IPS-18c (cell line): ENCODE results near the gene CROCC2.

Experiments
- H3K4me3 ChIP-seq: 2 replicates; pipeline ENCODE4 v1.7.0; 2013; ENCODE audit warnings: low read depth, mild to moderate bottlenecking, low read length, moderate library complexity; ENCODE audit not compliant: insufficient read depth
- H3K9me3 ChIP-seq: one replicate; pipeline ENCODE4 v1.6.1; 2013; ENCODE audit warnings: mild to moderate bottlenecking, low read length, moderate library complexity; ENCODE audit not compliant: control insufficient read depth, insufficient read depth

Gene CROCC2

DNA sequence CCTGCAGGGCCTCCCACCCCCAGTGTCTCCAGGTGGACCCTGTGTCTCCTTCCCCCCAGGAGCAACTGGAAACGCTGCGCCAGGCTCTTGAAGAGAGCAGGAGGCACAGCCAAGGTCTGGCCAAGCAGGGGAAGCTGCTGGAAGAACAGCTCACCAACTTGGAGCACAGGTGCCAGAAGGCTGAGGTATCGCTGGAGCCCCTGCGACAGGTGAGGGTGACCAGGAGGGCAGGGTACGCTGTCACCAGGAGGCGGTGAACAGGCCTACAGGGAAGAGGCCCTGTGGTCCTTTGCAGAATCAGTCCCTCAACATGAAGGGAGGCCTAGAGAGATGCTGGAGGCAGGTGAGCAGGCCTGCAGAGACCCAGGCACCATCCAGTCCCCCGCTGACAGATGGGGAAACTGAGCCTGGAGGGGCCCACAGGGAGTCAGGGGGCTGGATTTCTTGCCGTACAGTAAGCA lies 76.7 kb downstream of the CROCC2 start:
- Histone ChIP-seq H3K9me3 (no peaks in the 10 kb centered on the region), H3K4me3 (no peak overlapping the region)

DNA sequence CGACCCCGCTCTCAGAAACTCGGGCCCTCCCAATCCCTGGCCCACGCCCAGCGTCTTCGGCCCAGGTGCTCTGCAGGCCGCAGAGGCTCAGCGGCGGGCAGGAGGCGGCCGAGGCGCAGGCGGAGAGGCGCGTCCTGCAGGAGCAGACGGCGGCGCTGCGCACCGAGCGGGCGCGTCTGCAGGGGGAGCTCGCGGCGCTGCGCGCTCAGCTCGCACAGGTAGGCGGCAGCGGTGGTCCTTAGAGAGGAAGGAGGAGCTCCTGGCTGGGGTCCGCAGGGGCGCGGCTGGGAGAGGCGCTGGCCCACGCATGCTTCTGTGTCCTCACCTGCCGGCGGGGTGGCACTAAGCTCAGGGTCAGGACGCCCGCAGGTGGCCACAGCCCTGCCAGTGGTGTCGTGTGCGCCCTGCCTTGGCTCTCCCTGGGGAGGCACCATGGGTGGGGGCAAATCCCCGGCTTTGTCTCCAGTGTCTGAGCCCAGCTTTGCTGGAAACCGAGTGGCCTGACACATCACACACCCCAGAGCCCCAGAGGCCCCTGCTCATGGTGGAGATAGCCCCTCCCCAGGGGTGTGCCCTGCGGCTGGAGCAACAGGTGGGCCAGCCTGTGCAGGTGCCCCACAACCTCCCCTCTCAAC lies 77.3 kb downstream of the CROCC2 start:
- Histone ChIP-seq H3K9me3 (no peaks in the 10 kb centered on the region), H3K4me3 (peak overlapping the region; percentile 9; the same call in 1 of the 2 replicates)

DNA sequence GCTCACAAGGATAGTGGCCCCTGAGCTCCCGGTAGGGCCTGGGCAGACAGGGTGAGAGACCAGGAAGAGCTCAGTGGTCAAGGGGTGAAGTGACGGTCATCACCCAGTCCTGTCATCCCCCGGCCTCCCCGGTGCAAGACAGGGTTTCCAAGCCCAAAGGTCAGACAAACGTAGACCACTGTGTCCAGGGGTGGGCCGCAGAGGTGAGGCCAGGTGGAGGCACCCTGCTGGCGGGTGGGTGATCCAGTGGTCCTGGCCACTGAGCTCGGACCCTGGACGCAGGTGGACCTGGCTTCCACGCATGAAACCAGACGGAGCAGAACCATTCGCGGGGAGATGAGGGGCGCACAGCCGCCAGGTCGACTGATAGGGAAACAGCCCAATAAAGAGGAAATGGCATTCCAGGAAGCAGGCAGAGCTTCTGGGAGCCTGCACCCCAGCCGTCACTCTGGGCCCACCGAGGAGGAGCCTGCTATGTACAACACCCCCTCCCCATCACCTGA lies 77.9 kb downstream of the CROCC2 start:
- H3K4me3 ChIP-seq: no peak overlapping the region
- no peaks in the 10 kb centered on the region for H3K9me3 ChIP-seq

DNA sequence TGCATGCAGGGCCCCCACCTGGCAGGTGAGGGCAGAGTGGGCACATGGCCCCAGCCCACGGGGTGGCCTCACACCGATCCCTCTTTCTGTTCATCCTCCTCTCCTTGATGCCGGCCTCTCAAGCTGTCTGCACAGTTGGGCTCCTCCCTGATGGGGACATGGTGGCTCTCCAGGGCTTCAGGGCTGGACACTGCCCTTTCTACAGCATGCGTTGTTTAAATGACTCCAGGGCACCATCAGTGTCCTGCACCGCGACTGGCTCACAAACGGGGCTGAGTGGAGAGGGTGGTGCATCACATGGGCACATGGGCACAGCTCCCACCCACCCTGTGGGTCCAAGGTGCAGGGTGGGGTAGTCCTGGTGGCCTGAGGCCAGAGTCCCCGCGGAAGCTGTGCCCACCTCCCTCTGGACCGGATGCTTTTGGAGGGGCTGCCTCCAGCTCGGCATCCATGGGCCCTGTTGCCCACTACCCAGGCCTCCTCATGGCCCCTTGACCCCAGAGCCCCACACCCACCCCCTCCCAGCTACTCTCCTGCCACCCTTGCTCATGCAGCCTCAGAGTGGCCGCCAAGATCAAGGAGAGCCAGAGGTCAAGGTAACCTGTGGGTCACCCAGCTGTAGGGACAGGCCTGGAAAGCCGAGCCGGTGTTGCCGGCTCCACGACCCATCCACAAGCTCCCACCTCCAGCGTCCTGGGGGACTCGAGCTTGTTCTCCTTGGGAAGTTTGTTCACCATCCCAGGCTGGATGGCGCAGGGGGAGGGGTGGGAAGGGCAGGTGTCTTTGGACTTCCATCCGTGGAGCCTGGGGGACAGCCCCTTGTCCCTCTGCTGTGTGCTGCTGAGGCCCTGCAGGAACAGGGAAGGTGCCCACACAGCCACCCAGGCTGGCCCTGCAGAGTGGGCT lies 80.0 kb downstream of the CROCC2 start:
- no peaks in the 10 kb centered on the region for H3K9me3 ChIP-seq
- no peak overlapping the region for H3K4me3 ChIP-seq

DNA sequence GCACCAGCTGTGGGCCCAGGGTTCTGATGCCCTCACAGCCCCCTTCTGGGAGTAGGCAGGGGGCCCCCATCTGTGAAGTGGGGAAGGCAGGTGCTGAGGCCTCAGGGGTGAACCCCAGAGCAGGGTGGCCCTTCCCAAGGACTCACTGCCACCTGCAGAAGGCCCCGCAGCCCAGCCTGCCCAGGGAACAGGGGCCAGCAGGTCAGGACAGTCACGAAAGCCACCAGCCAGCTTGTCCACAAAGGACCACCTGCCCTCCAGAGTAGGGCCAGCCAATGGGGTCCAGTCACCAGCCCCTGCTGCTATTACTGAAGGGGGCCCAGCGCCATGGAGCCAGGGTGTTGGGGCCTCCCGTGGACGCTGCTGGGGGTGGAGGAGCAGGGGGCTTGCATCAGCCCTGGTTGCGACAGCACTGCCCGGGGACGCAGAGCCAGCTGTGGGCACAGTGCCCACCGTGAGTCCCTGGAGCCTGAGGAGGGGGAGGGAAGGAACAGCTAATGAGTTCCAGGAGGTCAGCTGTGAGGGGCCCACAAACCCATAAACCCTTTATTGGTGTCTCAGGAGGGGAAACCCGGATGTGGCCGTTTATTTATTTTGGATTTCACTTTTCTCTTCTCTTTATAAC lies 80.8 kb downstream of the CROCC2 start:
- Histone ChIP-seq H3K9me3 (no peaks in the 10 kb centered on the region), H3K4me3 (no peak overlapping the region)

DNA sequence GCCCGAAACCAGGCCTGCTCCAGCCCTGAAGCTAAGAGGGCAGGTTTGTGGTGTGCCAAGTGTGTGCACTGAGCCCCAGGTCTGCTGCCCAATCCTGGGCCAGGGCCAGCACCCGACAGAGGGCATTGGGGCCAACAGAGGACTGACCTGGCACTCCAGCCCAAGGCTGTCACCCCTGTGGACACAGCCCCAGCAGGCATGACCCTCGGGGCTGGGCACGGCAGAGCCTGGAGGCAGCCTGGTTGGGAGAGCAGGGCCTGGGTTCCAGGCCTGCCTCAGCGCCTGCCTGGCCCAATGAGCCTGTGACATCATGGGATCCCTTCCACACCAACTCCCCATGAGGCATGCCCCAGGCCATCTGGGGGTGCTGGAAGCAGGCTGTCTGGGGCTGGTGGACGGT lies 81.5 kb downstream of the CROCC2 start:
- Histone ChIP-seq H3K9me3 (no peaks in the 10 kb centered on the region), H3K4me3 (no peak overlapping the region)

DNA sequence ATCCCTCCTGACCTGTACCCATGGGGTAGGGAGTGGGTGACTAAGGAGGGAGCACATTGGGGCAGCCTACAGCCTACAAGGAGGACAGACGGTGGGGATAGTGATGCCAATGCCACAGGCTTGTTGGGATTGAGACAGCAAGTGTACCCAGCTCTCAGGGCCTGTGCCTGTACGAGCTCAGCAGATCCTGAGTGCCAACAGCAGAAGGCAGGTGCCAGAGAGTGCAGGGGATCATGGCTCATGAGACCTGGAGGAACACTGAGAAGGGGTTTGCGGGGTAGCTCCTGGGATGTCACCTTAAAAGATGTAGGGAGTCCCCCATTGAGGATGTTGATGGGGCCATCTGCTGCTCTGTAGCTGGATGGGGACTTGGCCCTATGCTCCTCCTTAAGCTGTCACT lies 82.0 kb downstream of the CROCC2 start:
- Histone ChIP-seq H3K9me3 (no peaks in the 10 kb centered on the region), H3K4me3 (no peak overlapping the region)

DNA sequence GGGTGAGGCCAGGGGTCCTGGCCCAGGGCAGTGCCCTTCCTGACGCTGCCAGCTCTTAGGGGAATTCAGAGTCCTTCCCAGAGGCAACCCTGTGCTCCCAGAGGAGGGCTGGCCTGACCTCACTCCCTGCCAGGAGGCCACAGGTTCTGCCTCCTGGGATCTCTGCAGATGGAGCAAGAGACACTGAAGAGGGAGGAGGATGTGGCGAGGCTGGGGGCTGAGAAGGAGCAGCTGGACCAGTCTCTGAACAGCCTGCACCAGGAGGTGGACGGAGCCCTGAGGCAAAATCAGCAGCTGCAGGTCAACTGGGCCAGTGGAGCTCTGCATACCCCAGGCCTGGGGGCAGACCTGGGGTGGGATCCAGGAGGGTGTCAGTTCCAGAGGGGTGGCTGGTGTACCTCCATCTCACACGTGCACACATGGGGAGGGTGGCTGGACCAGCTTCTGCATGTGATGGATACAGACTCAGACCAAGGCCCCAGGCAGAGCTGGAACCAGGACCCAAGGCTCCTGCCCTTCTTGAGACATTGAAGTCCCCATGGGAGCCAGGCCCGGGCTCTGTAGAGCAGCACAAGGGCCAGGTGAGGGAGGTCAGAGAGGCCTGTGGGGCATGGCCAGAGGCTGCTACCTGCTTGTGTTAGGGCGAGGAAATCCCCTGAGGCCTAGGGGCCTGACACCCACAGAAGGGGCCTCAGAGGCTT lies 82.6 kb downstream of the CROCC2 start:
- Histone ChIP-seq H3K4me3 (no peak overlapping the region), H3K9me3 (no peaks in the 10 kb centered on the region)

DNA sequence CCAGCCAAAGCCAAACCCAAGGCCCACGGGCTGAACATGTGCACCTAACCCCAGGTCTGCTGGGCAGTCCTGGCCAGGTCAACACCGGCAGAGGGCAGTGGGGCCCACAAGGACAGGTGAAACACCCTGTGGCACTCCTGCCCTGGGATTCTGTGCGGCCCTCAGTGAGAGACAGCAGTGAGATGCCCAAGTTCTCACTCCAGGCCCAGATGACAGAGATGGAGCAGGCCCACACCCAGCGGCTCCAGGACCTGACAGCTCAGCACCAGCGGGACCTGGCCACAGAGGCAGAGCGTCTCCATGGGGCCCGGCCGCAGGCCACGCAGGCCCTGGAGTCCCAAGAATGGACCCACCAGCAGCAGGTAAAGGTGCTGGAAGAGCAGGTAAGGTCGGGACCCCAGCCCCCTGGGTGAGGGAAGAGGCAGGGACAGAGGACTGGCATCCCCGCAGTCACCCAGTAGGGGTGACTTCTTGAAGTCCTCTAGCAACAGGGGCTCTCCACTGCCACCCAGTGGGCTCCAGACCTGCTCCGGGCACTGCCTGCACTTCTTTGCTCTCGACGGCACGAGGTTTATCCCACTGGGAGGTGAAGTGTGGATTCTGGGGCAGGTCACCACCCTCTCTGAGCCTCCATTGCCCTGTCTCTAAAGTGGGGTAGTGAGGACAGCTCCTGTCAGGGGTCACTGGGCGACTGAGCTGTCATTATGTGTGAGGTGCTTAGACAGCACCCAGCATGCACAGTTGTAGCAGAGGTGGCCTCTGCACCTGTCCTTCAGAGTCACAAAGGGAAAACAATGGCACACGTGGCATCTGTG lies 83.5 kb downstream of the CROCC2 start:
- Histone ChIP-seq H3K4me3 (no peak overlapping the region), H3K9me3 (no peaks in the 10 kb centered on the region)

DNA sequence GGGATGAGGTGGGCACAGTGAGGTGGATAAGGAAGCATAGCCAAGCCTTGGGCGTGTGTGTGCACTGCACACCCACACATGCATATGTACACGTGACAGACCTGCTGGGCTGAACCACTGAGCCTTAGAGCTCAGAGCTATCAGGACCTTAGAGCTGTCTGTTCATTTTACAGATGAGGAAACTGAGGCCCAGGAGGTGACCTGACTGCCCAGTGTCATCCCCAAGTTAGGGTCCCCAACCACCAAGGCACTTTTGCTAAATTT lies 84.1 kb downstream of the CROCC2 start:
- no peaks in the 10 kb centered on the region for H3K9me3 ChIP-seq
- H3K4me3 ChIP-seq: no peak overlapping the region

DNA sequence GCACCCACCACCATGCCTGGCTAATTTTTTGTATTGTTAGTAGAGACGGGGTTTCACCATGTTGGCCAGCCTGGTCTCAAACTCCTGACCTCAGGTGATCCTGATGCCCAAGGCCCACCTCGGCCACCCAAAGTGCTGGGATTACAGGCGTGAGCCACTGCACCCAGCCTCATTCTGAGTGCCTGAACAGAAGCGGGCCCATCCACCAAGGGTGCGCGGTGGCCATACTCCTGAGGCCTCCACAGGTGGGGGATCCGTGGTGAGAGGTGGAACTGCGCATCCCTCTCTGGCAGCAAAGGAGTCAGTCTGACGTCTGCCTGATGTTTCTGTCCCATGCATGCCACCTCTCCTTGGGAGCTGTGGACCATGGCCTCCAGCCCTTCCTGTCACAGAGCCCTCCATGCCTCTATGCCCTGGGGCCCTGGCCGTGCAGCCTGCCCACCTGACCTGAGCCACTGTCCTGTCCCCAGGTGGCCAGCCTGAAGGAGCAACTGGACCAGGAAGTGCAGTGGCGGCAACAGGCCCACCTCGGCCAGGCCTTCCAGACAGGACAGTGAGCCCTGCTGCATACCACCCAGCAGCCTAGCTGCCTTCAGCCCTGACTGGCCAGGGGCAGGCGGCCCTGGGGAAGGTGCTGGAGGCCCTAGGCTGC lies 84.7 kb downstream of the CROCC2 start:
- Histone ChIP-seq H3K4me3 (no peak overlapping the region), H3K9me3 (no peaks in the 10 kb centered on the region)

DNA sequence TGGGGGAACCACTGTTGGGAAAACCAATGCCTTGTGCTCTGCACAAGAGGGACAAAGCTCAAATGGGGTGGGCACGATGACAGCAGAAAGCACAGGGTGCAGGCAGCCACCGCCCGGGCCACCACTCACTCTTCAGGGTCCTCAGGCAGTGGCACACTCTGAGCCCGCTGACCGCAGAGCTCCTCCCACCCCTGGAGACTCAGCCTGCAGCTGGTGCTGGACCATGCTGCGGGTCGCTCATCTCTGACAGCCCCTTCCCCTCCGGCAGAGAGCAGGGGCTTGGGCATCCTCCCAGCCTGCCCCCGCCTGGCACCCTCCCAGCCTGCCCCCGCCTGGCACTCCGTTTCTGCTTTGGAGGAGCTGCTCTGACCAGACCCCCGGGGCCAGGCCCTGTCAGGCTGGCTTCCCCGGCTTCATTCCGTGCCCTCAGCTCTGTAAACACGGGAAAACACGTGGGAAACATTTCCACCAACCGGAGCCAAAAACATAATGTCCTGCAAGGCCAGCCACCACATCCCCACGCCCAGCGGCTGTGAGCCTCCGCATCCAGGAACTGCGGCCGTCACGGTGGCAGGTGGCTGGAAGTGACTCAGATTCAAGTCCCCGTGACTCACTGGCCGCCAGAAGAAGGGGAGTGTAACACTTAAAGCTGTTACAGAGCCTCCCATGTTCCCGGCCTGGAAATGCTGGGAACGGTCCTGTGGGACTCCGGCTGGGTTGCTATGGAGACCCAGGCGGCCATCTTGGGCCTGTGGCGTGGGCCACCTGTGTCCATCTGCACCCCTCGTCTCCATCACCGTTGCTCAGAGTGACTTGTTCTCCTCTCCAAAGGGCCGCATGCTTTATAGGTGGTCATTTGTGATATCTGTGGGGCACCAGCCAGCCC lies 85.5 kb downstream of the CROCC2 start:
- H3K4me3 ChIP-seq: no peak overlapping the region
- H3K9me3 ChIP-seq: no peaks in the 10 kb centered on the region

DNA sequence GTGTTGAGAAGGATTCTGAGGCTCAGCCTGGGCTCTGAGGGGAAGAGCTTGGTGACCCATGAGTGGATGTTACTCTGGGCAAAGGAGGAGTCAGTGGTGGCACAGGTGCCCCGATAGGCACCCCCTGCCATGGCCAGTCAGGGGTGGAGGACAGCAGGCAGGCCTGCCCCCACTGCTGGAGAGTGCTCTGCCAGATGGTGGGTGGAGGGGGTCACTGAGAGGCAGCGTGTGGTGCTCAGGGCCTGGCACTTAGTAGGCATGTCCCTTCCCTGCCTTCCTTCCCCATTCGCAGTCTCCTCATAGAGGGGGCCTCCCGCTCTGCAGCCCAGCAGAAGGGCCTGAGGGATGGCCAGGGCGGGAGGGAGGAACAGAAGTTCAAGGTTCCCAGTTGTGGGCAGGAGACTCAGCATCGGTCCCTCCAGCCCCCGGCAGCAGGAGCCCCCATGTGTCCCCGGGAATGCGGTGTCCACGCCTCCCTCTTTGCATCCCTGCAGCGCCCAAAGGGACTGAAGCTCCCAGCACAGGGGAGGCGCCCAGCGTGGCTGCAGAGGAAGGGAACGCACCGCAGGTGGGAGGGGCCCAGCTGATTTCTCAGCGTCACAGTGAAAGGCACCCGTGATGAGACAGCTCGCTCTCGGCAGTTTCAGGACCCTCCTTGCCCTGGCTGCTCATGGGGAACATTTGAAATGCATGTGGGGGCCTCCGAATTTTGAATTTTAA lies 86.6 kb downstream of the CROCC2 start:
- H3K9me3 ChIP-seq: no peaks in the 10 kb centered on the region
- no peak overlapping the region for H3K4me3 ChIP-seq

DNA sequence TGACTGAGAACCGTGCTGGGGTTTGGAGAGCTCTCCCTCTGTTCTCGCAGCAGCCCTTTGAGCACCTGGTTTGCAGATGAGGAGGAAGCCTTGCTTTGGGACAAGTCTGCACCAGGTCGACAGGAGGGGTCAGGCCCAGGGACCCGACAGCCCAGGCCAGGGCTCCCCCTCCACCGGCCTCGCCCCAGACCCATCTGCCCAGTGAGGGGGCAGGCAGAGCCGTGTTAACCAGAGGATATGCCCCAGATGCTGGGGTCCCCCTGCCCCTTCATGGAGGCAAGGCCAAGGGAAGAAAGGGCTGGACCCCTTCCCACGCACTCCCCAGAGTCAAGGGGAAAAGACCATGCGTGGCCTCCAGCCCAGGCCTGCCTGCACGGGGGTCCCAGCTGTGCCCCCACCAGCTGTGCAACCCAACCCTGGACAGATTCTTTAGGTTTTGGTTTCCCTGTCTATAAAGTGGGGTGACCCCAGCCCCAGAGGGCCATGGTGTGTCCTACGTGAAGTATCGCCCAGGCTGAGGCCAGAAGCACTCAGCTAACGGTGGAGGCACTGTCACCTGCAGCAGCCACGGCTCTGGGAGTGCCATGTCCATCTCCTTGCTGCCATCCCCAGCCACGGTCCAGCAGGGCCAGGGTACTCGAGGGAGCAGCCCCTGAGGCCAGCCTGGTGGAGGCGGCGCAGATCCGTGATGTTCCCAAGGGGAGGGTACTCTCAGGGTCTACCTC lies 87.5 kb downstream of the CROCC2 start:
- H3K9me3 ChIP-seq: no peaks in the 10 kb centered on the region
- H3K4me3 ChIP-seq: no peak overlapping the region
